ENCODE measurements around the gene ATP11A.
A peak's percentile ranks its signal among the peaks of the same experiment; 100 is the strongest.

Gene ATP11A

DNA sequence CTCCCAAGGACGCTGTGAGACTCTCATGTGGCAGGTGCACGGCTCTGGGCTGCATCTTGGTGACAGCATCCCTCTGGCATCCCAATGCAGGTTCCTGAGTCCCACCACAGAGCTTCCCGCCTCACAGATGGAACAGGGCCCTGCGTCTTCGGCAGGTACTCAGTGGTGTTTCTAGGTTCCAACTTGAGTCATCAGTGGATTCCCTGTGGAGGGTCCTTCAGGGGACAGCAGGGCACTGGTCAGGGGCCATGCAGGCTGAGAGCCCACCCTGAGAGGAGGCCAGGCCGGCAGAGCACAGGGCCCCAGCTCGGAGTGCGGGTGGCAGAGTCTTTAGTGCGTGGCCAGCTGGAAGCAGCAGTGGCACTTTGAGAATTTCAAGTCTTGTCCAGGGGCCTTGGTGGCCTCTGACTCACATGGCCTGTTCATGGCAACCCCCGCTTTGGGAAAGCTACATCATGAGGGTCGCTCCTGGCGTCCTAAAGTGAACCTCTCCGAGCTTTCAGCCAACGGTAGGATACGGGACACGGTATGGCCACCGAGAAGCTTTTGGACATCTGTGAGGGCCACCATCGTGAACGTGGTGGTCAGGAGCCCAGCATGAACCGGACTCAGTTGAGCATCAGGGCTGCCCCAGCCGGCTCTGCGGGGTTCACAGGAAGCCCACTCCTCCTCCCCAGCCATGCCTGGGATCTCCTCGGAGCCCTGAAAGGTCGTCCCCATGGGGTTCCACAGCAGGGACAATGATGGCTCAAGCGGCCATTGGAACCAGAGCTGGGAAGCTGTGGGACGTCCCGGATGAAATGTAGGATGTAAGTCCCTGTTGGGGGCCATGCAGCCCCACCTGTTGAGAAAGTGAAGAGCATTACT, 207.1 kb downstream of the ATP11A start:
- DNase-seq = no peak

- no peak for DNase-seq
Measured at GRCh38 chr13:112897603-112897955, 207.7 kb downstream of the ATP11A start.

- no peak for DNase-seq
Measured at GRCh38 chr13:112897956-112898620, 208.2 kb downstream of the ATP11A start.

GRCh38 chr13:112898621-112899280, 208.9 kb downstream of the ATP11A start:
- DNase-seq = no peak

GRCh38 chr13:112899281-112900225, 209.7 kb downstream of the ATP11A start:
- no peak for DNase-seq

- no peak for DNase-seq
Measured at GRCh38 chr13:112900226-112900600, 210.4 kb downstream of the ATP11A start.

DNA sequence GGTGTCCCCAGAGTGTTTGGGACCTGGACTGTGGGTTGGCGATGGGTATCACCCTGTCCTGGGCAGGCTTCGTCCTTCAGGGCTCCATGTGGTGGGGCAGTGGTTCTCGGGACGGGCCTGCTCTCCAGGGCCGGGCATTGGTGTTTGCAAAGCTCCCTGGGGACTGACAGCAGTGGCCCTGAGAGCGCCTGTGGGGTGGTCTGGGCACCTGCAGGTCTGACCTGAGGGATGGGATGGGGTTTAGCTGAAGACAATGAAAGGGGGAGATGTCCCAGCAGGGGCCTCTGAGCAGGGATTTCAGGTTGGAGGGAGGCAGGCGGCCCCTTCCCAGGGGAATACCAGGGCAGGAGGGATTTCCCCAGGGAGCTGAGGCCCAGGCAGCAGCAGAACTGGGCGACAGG, 210.9 kb downstream of the ATP11A start:
- DNase-seq = no peak

GRCh38 chr13:112902101-112902651, 212.3 kb downstream of the ATP11A start:
- no peak for DNase-seq

GRCh38 chr13:112902669-112903068, 212.8 kb downstream of the ATP11A start:
- DNase-seq = no peak

DNA sequence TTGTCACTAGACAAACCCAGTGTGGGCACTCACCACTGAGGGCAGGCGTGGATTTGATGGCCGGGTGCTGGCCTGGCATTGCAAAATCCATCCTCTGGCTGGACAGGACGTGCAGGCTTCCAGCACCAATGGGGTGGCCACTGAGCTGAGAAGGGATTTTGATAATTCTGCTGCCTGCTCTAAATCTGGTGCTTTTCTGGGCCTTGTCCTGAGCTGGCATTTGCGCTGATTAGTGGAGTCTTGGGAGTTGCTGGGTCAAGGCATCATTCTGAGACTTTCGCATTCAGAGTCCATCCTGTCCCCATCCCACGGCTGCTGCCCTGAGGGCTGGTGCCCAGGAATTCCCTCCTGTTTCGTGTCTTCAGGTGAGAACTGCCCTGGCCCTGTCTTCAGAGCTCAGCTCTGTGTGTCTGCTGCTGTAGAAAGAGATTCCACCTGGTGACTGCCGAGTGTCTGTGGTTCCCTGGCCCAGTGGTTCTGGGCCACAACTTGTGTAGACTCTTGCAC, 213.3 kb downstream of the ATP11A start:
- no peak for DNase-seq

- no peak for DNase-seq
Measured at GRCh38 chr13:112903606-112904195, 213.9 kb downstream of the ATP11A start.

GRCh38 chr13:112904436-112904960, 214.7 kb downstream of the ATP11A start:
- DNase-seq = no peak

- DNase-seq = no peak
Measured at GRCh38 chr13:112905086-112905485, 215.2 kb downstream of the ATP11A start.

DNA sequence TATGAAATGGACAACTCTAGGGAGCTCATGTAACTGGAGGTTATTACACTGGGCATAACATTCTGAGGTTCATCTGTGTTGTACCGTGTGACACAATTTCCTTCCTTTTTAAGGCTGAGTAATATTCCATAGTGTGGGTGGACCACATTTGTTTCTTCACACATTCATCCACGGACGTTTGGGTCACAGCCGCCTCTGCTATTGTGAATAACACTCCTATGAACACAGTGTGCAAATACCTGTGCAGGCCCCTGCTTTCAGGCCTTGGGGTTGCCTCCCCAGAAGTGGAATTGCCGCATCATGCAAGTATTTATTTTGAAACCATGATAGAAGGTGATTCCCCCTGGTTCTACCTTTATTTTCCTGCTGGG, 215.8 kb downstream of the ATP11A start:
- no peak for DNase-seq

GRCh38 chr13:112905990-112906641, 216.3 kb downstream of the ATP11A start:
- DNase-seq = no peak

- DNase-seq = no peak
Measured at GRCh38 chr13:112907286-112907685, 217.4 kb downstream of the ATP11A start.

DNA sequence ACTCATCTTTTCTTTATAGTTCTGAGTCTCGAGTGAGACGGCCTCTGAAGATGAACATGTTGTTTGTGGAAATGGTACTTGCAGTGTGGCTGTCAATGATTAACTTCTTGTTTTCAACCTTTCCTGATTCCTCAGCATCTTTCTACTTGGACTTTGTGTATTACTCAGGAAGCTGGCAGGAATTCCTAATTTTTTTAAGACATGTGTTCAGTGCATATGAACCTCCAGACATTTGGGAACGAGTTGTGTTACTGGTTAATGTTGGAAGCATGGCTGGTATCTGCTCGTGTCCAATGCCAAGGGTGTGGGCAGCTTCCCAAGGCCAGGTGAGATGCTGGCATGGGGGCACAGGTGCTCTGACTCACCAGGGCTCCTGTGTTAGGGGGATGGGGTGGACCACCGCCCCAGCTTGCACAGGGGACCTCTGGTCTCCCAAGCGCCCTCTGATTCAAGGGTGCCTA, 218.1 kb downstream of the ATP11A start:
- DNase-seq = no peak

GRCh38 chr13:112908342-112908741, 218.5 kb downstream of the ATP11A start:
- no peak for DNase-seq

- peak; percentile 13 for DNase-seq
Measured at GRCh38 chr13:112910016-112910415, 220.2 kb downstream of the ATP11A start.

DNA sequence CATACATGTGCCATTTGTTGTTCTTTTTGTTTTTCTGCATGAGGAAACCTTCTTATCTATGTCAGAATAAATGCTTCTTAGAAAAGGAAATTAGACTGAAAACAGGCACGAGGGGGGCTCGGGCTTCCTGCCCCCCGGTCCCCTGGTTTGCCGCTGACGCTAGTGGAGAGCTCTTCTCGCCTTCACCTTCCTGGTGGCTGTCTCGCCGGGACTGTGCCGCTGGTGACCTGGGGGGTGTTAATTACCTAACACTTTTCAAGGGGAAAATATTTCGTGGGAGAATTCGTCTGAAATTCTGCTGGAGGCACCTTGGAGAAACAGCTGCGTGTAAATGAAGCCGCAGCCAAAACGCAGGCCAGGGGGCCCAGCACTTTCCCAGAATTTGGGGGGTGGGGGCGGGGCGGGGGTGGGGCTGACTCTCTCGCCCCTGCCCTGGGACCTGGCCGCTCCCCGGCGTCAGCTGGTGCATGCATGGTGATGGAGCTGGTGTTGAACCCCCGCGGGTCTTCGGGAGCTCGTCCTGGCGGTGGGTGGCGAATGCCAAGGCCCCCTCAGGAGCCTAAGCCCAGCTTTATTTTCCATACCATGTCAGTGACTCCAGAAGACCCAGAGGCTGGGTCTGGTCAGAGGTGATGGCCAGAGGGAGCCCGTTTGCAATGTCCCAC, 220.9 kb downstream of the ATP11A start:
- no peak for DNase-seq
